ENCODE results near the gene ZNF200.

Gene ZNF200

GRCh38 chr16:3249451-3249850, 14.5 kb upstream of the ZNF200 start:
- Histone ChIP-seq H3K4me3 (ENCODE audit: low read length, poor library complexity, severe bottlenecking) (no peak overlapping the region), H2AFZ (ENCODE audit: low read length) (no peak overlapping the region), H3K4me1 (ENCODE audit: insufficient read depth, low read length, poor library complexity, severe bottlenecking) (no peaks in the 10 kb centered on the region), H3K79me2 (ENCODE audit: insufficient read depth, low read length) (no peaks in the 10 kb centered on the region), H3K9me3 (ENCODE audit: insufficient read depth, low read depth, low read length) (no peaks in the 10 kb centered on the region), H3K27me3 (ENCODE audit: insufficient read depth, low read length, poor library complexity, severe bottlenecking) (no peaks in the 10 kb centered on the region), H3K9ac (ENCODE audit: low read depth, low read length, poor library complexity, severe bottlenecking) (no peak overlapping the region), H4K20me1 (ENCODE audit: insufficient read depth, low read length, poor library complexity, severe bottlenecking) (no peaks in the 10 kb centered on the region), H3K9me2 (replicated peaks; ENCODE audit: low read depth, low read length) (no peaks in the 10 kb centered on the region), H3K36me3 (ENCODE audit: insufficient read depth, low read length) (no peaks in the 10 kb centered on the region), H3K4me2 (ENCODE audit: low read depth, low read length, poor library complexity, severe bottlenecking) (no peak overlapping the region), H3F3A (ENCODE audit: low read depth) (no peaks in the 10 kb centered on the region)
- TF ChIP-seq CTCF (conservative IDR thresholded peaks at IDR 0.05; ENCODE audit: low read length) (no peak), EZH2phosphoT487 (IDR thresholded peaks at IDR 0.05; ENCODE audit: borderline replicate concordance) (no peak)

GRCh38 chr16:3249020-3249419, 14.1 kb upstream of the ZNF200 start:
- no peak overlapping the region for H3K4me3 ChIP-seq (ENCODE audit: low read length, poor library complexity, severe bottlenecking)
- H3K9me2 ChIP-seq (replicated peaks; ENCODE audit: low read depth, low read length) = no peaks in the 10 kb centered on the region
- no peaks in the 10 kb centered on the region for H3K36me3 ChIP-seq (ENCODE audit: insufficient read depth, low read length)
- TF ChIP-seq EZH2phosphoT487 (IDR thresholded peaks at IDR 0.05; ENCODE audit: borderline replicate concordance) (no peak), CTCF (conservative IDR thresholded peaks at IDR 0.05; ENCODE audit: low read length) (no peak)
- no peak overlapping the region for H3K9ac ChIP-seq (ENCODE audit: low read depth, low read length, poor library complexity, severe bottlenecking)
- no peak overlapping the region for H3K4me2 ChIP-seq (ENCODE audit: low read depth, low read length, poor library complexity, severe bottlenecking)
- H3K79me2 ChIP-seq (ENCODE audit: insufficient read depth, low read length) = no peaks in the 10 kb centered on the region
- H3K9me3 ChIP-seq (ENCODE audit: insufficient read depth, low read depth, low read length) = no peaks in the 10 kb centered on the region
- H4K20me1 ChIP-seq (ENCODE audit: insufficient read depth, low read length, poor library complexity, severe bottlenecking) = no peaks in the 10 kb centered on the region
- H2AFZ ChIP-seq (ENCODE audit: low read length) = no peak overlapping the region
- no peaks in the 10 kb centered on the region for H3F3A ChIP-seq (ENCODE audit: low read depth)
- H3K4me1 ChIP-seq (ENCODE audit: insufficient read depth, low read length, poor library complexity, severe bottlenecking) = no peaks in the 10 kb centered on the region
- no peaks in the 10 kb centered on the region for H3K27me3 ChIP-seq (ENCODE audit: insufficient read depth, low read length, poor library complexity, severe bottlenecking)

GRCh38 chr16:3248596-3248995, 13.6 kb upstream of the ZNF200 start:
- Histone ChIP-seq H4K20me1 (ENCODE audit: insufficient read depth, low read length, poor library complexity, severe bottlenecking) (no peaks in the 10 kb centered on the region), H3F3A (ENCODE audit: low read depth) (no peaks in the 10 kb centered on the region), H3K9me3 (ENCODE audit: insufficient read depth, low read depth, low read length) (no peaks in the 10 kb centered on the region), H3K36me3 (ENCODE audit: insufficient read depth, low read length) (no peaks in the 10 kb centered on the region), H3K4me3 (ENCODE audit: low read length, poor library complexity, severe bottlenecking) (no peak overlapping the region), H3K9me2 (replicated peaks; ENCODE audit: low read depth, low read length) (no peaks in the 10 kb centered on the region), H2AFZ (ENCODE audit: low read length) (no peak overlapping the region), H3K27me3 (ENCODE audit: insufficient read depth, low read length, poor library complexity, severe bottlenecking) (no peaks in the 10 kb centered on the region), H3K4me2 (ENCODE audit: low read depth, low read length, poor library complexity, severe bottlenecking) (no peak overlapping the region), H3K4me1 (ENCODE audit: insufficient read depth, low read length, poor library complexity, severe bottlenecking) (no peaks in the 10 kb centered on the region), H3K9ac (ENCODE audit: low read depth, low read length, poor library complexity, severe bottlenecking) (no peak overlapping the region), H3K79me2 (ENCODE audit: insufficient read depth, low read length) (no peaks in the 10 kb centered on the region)
- no peak for TF ChIP-seq EZH2phosphoT487 (IDR thresholded peaks at IDR 0.05; ENCODE audit: borderline replicate concordance)
- no peak for TF ChIP-seq CTCF (conservative IDR thresholded peaks at IDR 0.05; ENCODE audit: low read length)
